GM11168 (cell line): ENCODE data around the gene BICD1.

Source experiments
- in situ Hi-C: fragments of 300-500 bp; cut with MboI; formaldehyde crosslinking; loops from one replicate; pipeline ENCODE4 v1.12.0; 2022; ENCODE audit warnings: low sequenced_read_pairs; ENCODE audit not compliant: unreplicated experiment

Gene BICD1

DNA sequence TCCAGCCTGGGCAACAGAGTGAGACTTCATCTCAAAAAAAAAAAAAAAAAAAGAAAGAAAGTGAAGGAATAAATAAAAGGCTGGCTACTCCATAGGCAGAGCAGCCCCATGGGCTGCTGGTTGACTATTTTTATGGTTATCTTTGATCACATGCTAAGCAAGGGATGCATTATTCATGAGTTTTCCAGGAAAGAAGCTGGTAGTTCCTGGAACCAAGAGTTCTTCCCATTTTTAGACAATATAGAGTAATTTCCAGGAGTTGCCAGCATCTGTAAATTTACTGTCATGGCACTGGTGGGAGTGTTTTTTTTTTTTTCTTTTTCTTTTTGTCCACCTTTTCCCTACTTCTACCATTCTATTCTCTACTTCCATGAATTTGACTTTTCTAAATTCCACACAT, 316.9 kb downstream of the BICD1 start:
- in situ Hi-C loops, result no loop called here

DNA sequence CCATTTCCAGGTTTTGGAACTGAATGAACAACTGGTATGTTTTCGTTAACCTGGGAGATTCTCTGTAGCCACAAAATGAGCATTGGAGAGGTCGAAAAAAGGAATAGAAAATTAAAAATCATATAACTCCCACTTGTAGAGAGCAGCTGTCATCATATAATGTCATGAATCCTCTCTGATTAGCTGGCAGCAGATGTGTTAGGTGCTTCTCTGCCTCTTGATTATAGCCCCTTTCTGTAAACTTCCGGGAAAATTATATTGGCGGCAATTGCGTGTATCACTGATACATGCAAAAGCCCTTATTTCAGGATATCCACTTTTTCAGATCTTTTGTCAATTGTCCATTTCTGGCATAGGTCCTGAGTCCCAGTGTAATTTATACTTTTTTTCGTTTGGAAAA, 324.4 kb downstream of the BICD1 start:
- in situ Hi-C loops, result no loop called here
